Endothelial cell of umbilical vein (primary cell): ENCODE measurements around the gene RANBP3L. TPM values are rescaled to one million over a fixed set of nuclear protein-coding genes. Genes with fewer than 3 reads are reported as not detected.
A peak's percentile ranks its signal among the peaks of the same experiment; 100 is the strongest.

Experiments
- BruUV-seq: library from RNA; stranded (reverse); fragments of 400-500 nt; replicated peaks from 2 replicates; lab custom pipeline; 2021; lab: Mats Ljungman, UMichigan
- CTCF ChIA-PET: fragments of 300-600, 350-600 bp; sonication (Branson Sonifier 250); formaldehyde crosslinking; loops from one replicate; lab custom pipeline; 2021; ENCODE audit warnings: antibody characterized with exemption, inconsistent platforms; lab: Charles Lee
- POLR2A ChIA-PET: fragments of 300-600, 350-600 bp; sonication (Branson Sonifier 250); formaldehyde crosslinking; loops from one replicate; lab custom pipeline; 2021; ENCODE audit warnings: antibody characterized with exemption, inconsistent platforms; lab: Charles Lee
- DNase-seq: peaks from one replicate; pipeline ENCODE4 v3.0.0-alpha.2; 2011; ENCODE audit warnings: low read depth, low spot score
- FAIRE-seq: peaks from 2 replicates; lab custom pipeline; 2011; peaks lifted over from hg19 to GRCh38; lab: Jason Lieb, UNC
- H2AFZ ChIP-seq: 2 replicates; pipeline ENCODE4 v1.6.0; 2012; ENCODE audit warnings: low read depth, low read length, control low read depth, inconsistent platforms
- H3K27ac ChIP-seq: 2 replicates; pipeline ENCODE4 v1.5.1; 2011; ENCODE audit warnings: low read depth, mild to moderate bottlenecking, control low read depth, low read length, moderate library complexity; ENCODE audit not compliant: insufficient read depth
- H3K27me3 ChIP-seq, 2 experiments: 2 replicates each; pipeline versions ENCODE4 v1.6.0 to v1.6.1; 2011; ENCODE audit warnings: low read length in 2 of 2, mixed read lengths in 1 of 2; ENCODE audit not compliant: control insufficient read depth in 2 of 2, insufficient read depth in 2 of 2
- H3K36me3 ChIP-seq, 2 experiments: 2 replicates in 1 of 2; 3 replicates in 1 of 2; pipeline ENCODE4 v1.5.1; 2011; ENCODE audit warnings: low read length in 2 of 2, mild to moderate bottlenecking in 1 of 2, moderate library complexity in 1 of 2; ENCODE audit not compliant: control insufficient read depth in 2 of 2, insufficient read depth in 2 of 2; ENCODE audit errors: extremely low read depth in 1 of 2
- H3K4me1 ChIP-seq: 3 replicates; pipeline ENCODE4 v1.5.1; 2011; ENCODE audit warnings: mild to moderate bottlenecking, low read length; ENCODE audit not compliant: control insufficient read depth, insufficient read depth; ENCODE audit errors: extremely low read depth
- H3K4me2 ChIP-seq: 2 replicates; pipeline ENCODE4 v1.6.1; 2011; ENCODE audit warnings: low read length, control low read depth, mixed read lengths; ENCODE audit not compliant: insufficient read depth
- H3K4me3 ChIP-seq, 3 experiments: fragments of 200-600 bp in 1 of 3; sonication (generic), shearing (Covaris generic) in 1 of 3; replicated peaks in 1 of 3; 2 replicates each; pipeline ENCODE4 v1.5.1; 2011 to 2016; ENCODE audit warnings: control low read depth in 3 of 3, low read length in 3 of 3, mild to moderate bottlenecking in 2 of 3, inconsistent platforms in 1 of 3, low read depth in 1 of 3, moderate library complexity in 1 of 3; ENCODE audit not compliant: insufficient read depth in 1 of 3
- H3K79me2 ChIP-seq: 2 replicates; pipeline ENCODE4 v1.6.0; 2012; ENCODE audit warnings: low read length, inconsistent platforms; ENCODE audit not compliant: control insufficient read depth, insufficient read depth
- H3K9ac ChIP-seq: replicated peaks from 2 replicates; pipeline ENCODE3; 2011; ENCODE audit warnings: low read length, control low read depth; ENCODE audit not compliant: insufficient read depth; ENCODE audit errors: extremely low read depth
- H3K9me1 ChIP-seq: replicated peaks from 3 replicates; pipeline ENCODE4 v1.6.0; 2011; ENCODE audit warnings: mild to moderate bottlenecking, low read length; ENCODE audit not compliant: control insufficient read depth, insufficient read depth; ENCODE audit errors: extremely low read depth
- H3K9me3 ChIP-seq: replicated peaks from 2 replicates; pipeline ENCODE4 v1.5.1; 2012; ENCODE audit warnings: low read length, inconsistent platforms; ENCODE audit not compliant: control insufficient read depth, insufficient read depth
- H4K20me1 ChIP-seq: replicated peaks from 2 replicates; pipeline ENCODE3; 2011; ENCODE audit warnings: mild to moderate bottlenecking, low read length; ENCODE audit not compliant: control insufficient read depth, insufficient read depth; ENCODE audit errors: extremely low read depth
- CTCF ChIP-seq, 2 donors: IDR thresholded peaks; 1 replicate in 1 of 2; 2 replicates in 1 of 2; pipeline ENCODE4 v1.5.1; 2011; ENCODE audit warnings: low read length in 2 of 2, mild to moderate bottlenecking in 2 of 2, moderate library complexity in 2 of 2, control low read depth in 1 of 2, inconsistent platforms in 1 of 2, low read depth in 1 of 2; ENCODE audit not compliant: insufficient read depth in 1 of 2; ENCODE audit errors: extremely low read depth in 1 of 2
- EZH2 ChIP-seq: IDR thresholded peaks from 2 replicates; pipeline ENCODE4 v1.6.1; 2012; ENCODE audit warnings: borderline replicate concordance, low read depth, mild to moderate bottlenecking, moderate library complexity, low read length, inconsistent platforms; ENCODE audit not compliant: severe bottlenecking
- FOS ChIP-seq: IDR thresholded peaks from 2 replicates; pipeline ENCODE4 v1.6.1; 2011; ENCODE audit warnings: mild to moderate bottlenecking, low read length, moderate library complexity, borderline replicate concordance; ENCODE audit not compliant: insufficient read depth
- GATA2 ChIP-seq: IDR thresholded peaks from 2 replicates; pipeline ENCODE4 v1.7.0; 2011; ENCODE audit warnings: low read depth, mild to moderate bottlenecking, moderate library complexity, mixed read lengths, low read length; ENCODE audit not compliant: insufficient read length, insufficient read depth
- MAX ChIP-seq: IDR thresholded peaks from 2 replicates; pipeline ENCODE4 v1.6.1; 2011; ENCODE audit not compliant: insufficient read depth, insufficient read length
- POLR2A ChIP-seq: IDR thresholded peaks from 2 replicates; pipeline ENCODE4 v1.6.1; 2012; ENCODE audit warnings: low read depth, mild to moderate bottlenecking, control low read depth, low read length
- POLR2AphosphoS5 ChIP-seq: IDR thresholded peaks from 2 replicates; pipeline ENCODE4 v1.6.1; 2012; ENCODE audit warnings: low read depth, mild to moderate bottlenecking, control low read depth, low read length, moderate library complexity; ENCODE audit not compliant: insufficient read depth
- dilution Hi-C: fragments of 300-500 bp; cut with MboI; formaldehyde crosslinking; loops from one replicate; pipeline ENCODE4 v1.15.0; 2019; ENCODE audit warnings: low sequenced_read_pairs; ENCODE audit not compliant: extremely low pct_ligation_motif_present
- intact Hi-C: fragments of 100-400 bp; cut with micrococcal nuclease; formaldehyde crosslinking; loops from one replicate; pipeline ENCODE4 v1.10.0; 2022
- polyA plus RNA-seq, 4 experiments: library from polyadenylated mRNA; depleted of rRNA in 3 of 4; stranded (reverse) in 3 of 4; unstranded in 1 of 4; fragments of >200 nt; gene quantifications; 2 replicates each; pipeline versions ENCODE4 v1.2.1 to v1.2.3, GENCODE V29; 2011 to 2012; ENCODE audit warnings: missing spikeins in 1 of 4
- total RNA-seq: library from RNA; stranded (reverse); gene quantifications from 2 replicates; pipeline ENCODE4 v1.2.3, GENCODE V29; 2021

RANBP3L gene
- total and polyA plus RNA-seq, 2 donors (not counting 3 experiments of a cell fraction or from before 2014, with no cell fraction given) = not detected

GRCh38 chr5:36269478-36269877, 32.2 kb downstream of the RANBP3L start:
- Histone ChIP-seq H3K36me3 (no peaks in the 10 kb centered on the region), H4K20me1 (no peaks in the 10 kb centered on the region), H3K4me3 (no peak overlapping the region), H3K4me1 (no peaks in the 10 kb centered on the region), H3K79me2 (no peaks in the 10 kb centered on the region), H3K27me3 (peaks cover 4 to 12% of the 10 kb centered on the region in 2 experiments), H3K9me3 (no peaks in the 10 kb centered on the region), H2AFZ (no peak overlapping the region), H3K4me2 (no peak overlapping the region), H3K9ac (no peak overlapping the region), H3K27ac (no peak overlapping the region), H3K9me1 (no peaks in the 10 kb centered on the region)
- TF ChIP-seq POLR2A = no peak
- TF ChIP-seq CTCF (IDR thresholded peaks at IDR 0.05; ENCODE audit: extremely low read depth in 1 of 2, insufficient read depth in 1 of 2, low read depth in 1 of 2, low read length in 2 of 2) = no peak
- no peak for TF ChIP-seq EZH2
- no peak for TF ChIP-seq MAX
- no peak for TF ChIP-seq GATA2
- TF ChIP-seq FOS = no peak
- no peak for TF ChIP-seq POLR2AphosphoS5
- intact Hi-C loops = loop anchor here (10.0 kb wide), 1 partner anchor 135 kb away; no protein-coding TSS in a partner anchor
- dilution Hi-C loops = no loop called here
- no peak for DNase-seq
- peak; percentile 15 for FAIRE-seq
- BruUV-seq = no TSS peak
- ChIA-PET CTCF (interaction anchor here (1.2 to 7.5 kb wide), 3 partner anchors 10 to 424 kb away, joined by 3 to 113 read pairs (median 3); no protein-coding TSS in a partner anchor), POLR2A (no interaction called here)
